PC-9 (cell line): ENCODE data around the gene CIAPIN1. TPM values are rescaled to one million over a fixed set of nuclear protein-coding genes. Genes with fewer than 3 reads are reported as not detected.

Experiments used
- BruUV-seq: library from RNA; stranded (reverse); fragments of 400-500 nt; replicated peaks from 2 replicates; lab custom pipeline; 2021; lab: Mats Ljungman, UMichigan
- CTCF ChIA-PET: fragments of 300-600 bp; sonication (Branson Sonifier 250); formaldehyde crosslinking; loops from one replicate; lab custom pipeline; 2022; ENCODE audit warnings: antibody characterized with exemption; lab: Charles Lee
- POLR2A ChIA-PET: fragments of 300-600 bp; sonication (Branson Sonifier 250); formaldehyde crosslinking; loops from one replicate; lab custom pipeline; 2022; ENCODE audit warnings: antibody characterized with exemption; ENCODE audit not compliant: unreplicated experiment; lab: Charles Lee
- DNase-seq, 2 experiments: peaks; one replicate each; pipeline versions ENCODE4 v3.0.0 to v3.0.0-alpha.2; 2015 to 2022; ENCODE audit warnings: mixed read lengths in 1 of 2
- H2AFZ ChIP-seq: fragments of 200-600 bp; sonication (generic); 2 replicates; pipeline ENCODE4 v1.8.1; 2017; ENCODE audit warnings: antibody characterized with exemption
- H3F3A ChIP-seq: fragments of 200-600 bp; sonication (generic); 2 replicates; pipeline ENCODE4 v1.8.1; 2017; ENCODE audit warnings: antibody characterized with exemption, mild to moderate bottlenecking, low read depth; ENCODE audit not compliant: insufficient read depth
- H3K27ac ChIP-seq: fragments of 200-600 bp; sonication (generic); 2 replicates; pipeline ENCODE4 v1.6.1; 2016; ENCODE audit warnings: mixed run types
- H3K27me3 ChIP-seq: fragments of 200-600 bp; sonication (generic); 2 replicates; pipeline ENCODE4 v1.6.1; 2016; ENCODE audit warnings: low read depth, mixed run types; ENCODE audit not compliant: insufficient read depth
- H3K36me3 ChIP-seq: fragments of 200-600 bp; sonication (generic); 2 replicates; pipeline ENCODE4 v1.6.1; 2016; ENCODE audit warnings: low read depth, mixed run types
- H3K4me1 ChIP-seq: fragments of 200-600 bp; sonication (generic); replicated peaks from 2 replicates; pipeline ENCODE4 v1.6.1; 2016; ENCODE audit warnings: mixed run types; ENCODE audit not compliant: insufficient read depth
- H3K4me2 ChIP-seq: fragments of 200-600 bp; sonication (generic); 2 replicates; pipeline ENCODE4 v1.6.1; 2017; ENCODE audit warnings: mixed run types
- H3K4me3 ChIP-seq: fragments of 200-600 bp; sonication (generic); 2 replicates; pipeline ENCODE4 v1.6.1; 2016; ENCODE audit warnings: mixed run types
- H3K79me2 ChIP-seq: fragments of 200-600 bp; sonication (generic); 2 replicates; pipeline ENCODE4 v1.6.1; 2017; ENCODE audit warnings: low read depth, mixed run types
- H3K9me2 ChIP-seq: fragments of 200-600 bp; sonication (generic); 2 replicates; pipeline ENCODE4 v1.8.1; 2017; ENCODE audit warnings: mild to moderate bottlenecking; ENCODE audit not compliant: insufficient read depth
- H3K9me3 ChIP-seq: fragments of 200-600 bp; sonication (generic); 2 replicates; pipeline ENCODE4 v1.8.1; 2016; ENCODE audit warnings: low read depth; ENCODE audit not compliant: insufficient read depth
- H4K20me1 ChIP-seq: fragments of 200-600 bp; sonication (generic); 2 replicates; pipeline ENCODE4 v1.8.1; 2017; ENCODE audit not compliant: insufficient read depth
- CTCF ChIP-seq: fragments of 200-600 bp; sonication (generic); conservative IDR thresholded peaks from 2 replicates; pipeline ENCODE4 v1.6.1; 2017; ENCODE audit warnings: mixed run types, antibody characterized with exemption, mild to moderate bottlenecking, moderate library complexity
- EZH2 ChIP-seq: fragments of 200-600 bp; sonication (generic); IDR thresholded peaks from 2 replicates; pipeline ENCODE4 v1.8.0; 2017; ENCODE audit warnings: antibody characterized with exemption, low read depth
- intact Hi-C: fragments of 100-400 bp; cut with micrococcal nuclease; formaldehyde crosslinking; loops from one replicate; pipeline ENCODE4 v1.10.0; 2022; ENCODE audit not compliant: unreplicated experiment
- total RNA-seq: library from RNA; stranded (reverse); gene quantifications from 2 replicates; pipeline ENCODE4 v1.2.3, GENCODE V29; 2021

The CIAPIN1 gene
- total RNA-seq, 1 experiment from 2014 or later: 51.4 TPM

DNA sequence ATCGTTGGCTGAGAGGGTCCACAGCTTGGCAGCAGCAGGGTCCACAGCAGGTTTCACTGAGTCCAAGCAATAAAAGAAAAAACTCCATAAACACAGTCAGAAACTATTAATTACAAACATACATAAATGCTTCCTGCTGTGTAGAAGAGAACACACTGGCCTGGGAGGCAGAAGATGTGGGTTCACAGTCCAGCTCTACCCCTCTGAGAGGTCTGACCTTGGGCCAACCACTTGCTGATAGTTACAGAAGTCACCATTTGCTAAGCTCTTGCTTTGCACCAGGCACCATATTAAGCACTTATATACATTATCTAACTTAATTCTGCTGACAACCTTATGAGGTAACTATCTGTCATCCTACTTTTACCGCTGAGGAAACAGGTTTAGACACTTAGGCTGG is 14.7 kb downstream of the CIAPIN1 start:
- CTCF ChIA-PET: interaction anchor here (0.7 kb wide), 1 partner anchor 10 kb away, joined by 3 read pairs; no protein-coding TSS in a partner anchor
- Histone ChIP-seq H3K36me3 (peaks cover 16% of the 10 kb centered on the region), H3K4me2 (no peak overlapping the region), H3F3A (no peaks in the 10 kb centered on the region), H3K9me2 (no peaks in the 10 kb centered on the region), H2AFZ (no peak overlapping the region), H3K79me2 (no peaks in the 10 kb centered on the region), H3K4me3 (no peak overlapping the region), H3K4me1 (no peaks in the 10 kb centered on the region), H4K20me1 (no peaks in the 10 kb centered on the region), H3K27ac (no peak overlapping the region), H3K27me3 (no peaks in the 10 kb centered on the region), H3K9me3 (no peaks in the 10 kb centered on the region)
- intact Hi-C loops: no loop called here
- no TSS peak for BruUV-seq
- no peak for DNase-seq
- no peak for TF ChIP-seq CTCF
- TF ChIP-seq EZH2: no peak
- POLR2A ChIA-PET: interaction anchor here (0.7 kb wide), 2 partner anchors 9 to 15 kb away, joined by 3 to 8 read pairs; partner anchors contain the start of gene COQ9

- Histone ChIP-seq H3F3A (no peaks in the 10 kb centered on the region), H3K9me2 (no peaks in the 10 kb centered on the region), H3K9me3 (no peaks in the 10 kb centered on the region), H3K4me2 (no peak overlapping the region), H3K36me3 (peaks cover 16% of the 10 kb centered on the region; the same call in 1 of the 2 replicates), H4K20me1 (no peaks in the 10 kb centered on the region), H3K79me2 (no peaks in the 10 kb centered on the region), H2AFZ (no peak overlapping the region), H3K4me3 (no peak overlapping the region), H3K4me1 (no peaks in the 10 kb centered on the region), H3K27ac (no peak overlapping the region), H3K27me3 (no peaks in the 10 kb centered on the region)
- intact Hi-C loops: no loop called here
- no peak for DNase-seq
- TF ChIP-seq EZH2: no peak
- TF ChIP-seq CTCF: no peak
- CTCF ChIA-PET: no interaction called here
- BruUV-seq: no TSS peak
- POLR2A ChIA-PET: no interaction called here
These were observed 16.2 kb downstream of the CIAPIN1 start for GRCh38 chr16:57430955-57431354.

- peaks cover 8% of the 10 kb centered on the region; the same call in 1 of the 2 replicates for H3K36me3 ChIP-seq
- H3K9me2 ChIP-seq: no peaks in the 10 kb centered on the region
- intact Hi-C loops: no loop called here
- H3K79me2 ChIP-seq: no peaks in the 10 kb centered on the region
- no peaks in the 10 kb centered on the region for H3K4me1 ChIP-seq
- no peaks in the 10 kb centered on the region for H3K27me3 ChIP-seq
- no TSS peak for BruUV-seq
- ChIA-PET CTCF (no interaction called here), POLR2A (no interaction called here)
- no peak overlapping the region for H3K4me2 ChIP-seq
- H4K20me1 ChIP-seq: no peaks in the 10 kb centered on the region
- H2AFZ ChIP-seq: no peak overlapping the region
- H3K27ac ChIP-seq: no peak overlapping the region
- H3K9me3 ChIP-seq: no peaks in the 10 kb centered on the region
- DNase-seq: no peak
- no peak overlapping the region for H3K4me3 ChIP-seq
- peaks cover 3% of the 10 kb centered on the region; the same call in 1 of the 2 replicates for H3F3A ChIP-seq
- no peak for TF ChIP-seq EZH2
- no peak for TF ChIP-seq CTCF
These were observed 19.4 kb downstream of the CIAPIN1 start for GRCh38 chr16:57427824-57428223.
